Fibroblast of mammary gland (primary cell): ENCODE measurements around the gene PHPT1.
"Not testable (repeated sequence)": the region's sequence is repeated elsewhere in the genome, so short reads cannot be mapped to it uniquely, and the experiment has no call there.

Experiments used
- DNase-seq: peaks from one replicate; pipeline ENCODE4 v3.0.0-alpha.2; 2010; ENCODE audit warnings: low read depth
- H3K4me3 ChIP-seq: 2 replicates; pipeline ENCODE4 v1.5.1; 2011; ENCODE audit warnings: low read depth, mild to moderate bottlenecking, low read length, moderate library complexity; ENCODE audit not compliant: control insufficient read depth
- CTCF ChIP-seq: conservative IDR thresholded peaks from 2 replicates; pipeline ENCODE4 v1.5.1; 2011; ENCODE audit warnings: low read depth, low read length, inconsistent platforms; ENCODE audit not compliant: control insufficient read depth, insufficient read depth

Gene PHPT1

GRCh38 chr9:136861874-136862457 lies 12.8 kb downstream of the PHPT1 start:
- no peak overlapping the region for H3K4me3 ChIP-seq
- no peak for TF ChIP-seq CTCF
- DNase-seq = no peak

GRCh38 chr9:136862849-136863622 lies 13.8 kb downstream of the PHPT1 start:
- DNase-seq = no peak
- H3K4me3 ChIP-seq = no peak overlapping the region
- TF ChIP-seq CTCF = no peak

GRCh38 chr9:136863623-136864273 lies 14.5 kb downstream of the PHPT1 start:
- no peak overlapping the region for H3K4me3 ChIP-seq
- no peak for TF ChIP-seq CTCF
- no peak for DNase-seq

GRCh38 chr9:136865041-136865767 lies 16.0 kb downstream of the PHPT1 start:
- DNase-seq = no peak
- H3K4me3 ChIP-seq = peak overlapping the region; percentile 67
- no peak for TF ChIP-seq CTCF

- DNase-seq = no peak
- peak overlapping the region; percentile 67 for H3K4me3 ChIP-seq
- TF ChIP-seq CTCF = no peak
These were observed 16.5 kb downstream of the PHPT1 start for GRCh38 chr9:136865768-136866103.

DNA sequence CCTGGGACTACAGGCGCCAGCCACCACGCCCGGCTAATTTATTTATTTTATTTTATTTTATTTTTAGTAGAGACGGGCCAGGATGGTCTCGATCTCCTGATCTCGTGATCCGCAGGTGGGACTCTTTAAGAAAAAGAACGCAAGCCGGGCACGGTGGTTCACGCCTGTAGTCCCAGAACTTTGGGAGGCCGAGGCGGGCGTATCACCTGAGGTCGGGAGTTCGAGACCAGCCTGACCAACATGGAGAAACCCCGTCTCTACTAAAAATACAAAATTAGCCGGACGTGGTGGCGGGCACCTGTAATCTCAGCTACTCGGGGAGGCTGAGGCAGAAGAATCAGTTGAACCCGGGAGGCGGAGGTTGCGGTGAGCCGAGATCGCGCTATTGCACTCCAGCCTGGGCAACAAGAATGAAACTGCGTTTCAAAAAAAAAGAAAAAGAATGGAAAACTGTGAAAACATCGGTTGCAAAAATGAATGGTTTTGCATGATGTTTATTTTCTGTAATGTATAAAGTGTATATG lies 17.8 kb downstream of the PHPT1 start:
- H3K4me3 ChIP-seq = peak overlapping the region; percentile 46
- DNase-seq = not testable (repeated sequence)
